NCI-H345 treated with DMSO at 0.1 percent for 48 hours (cell line): ENCODE measurements around the gene HHAT.

Experiments
- DNase-seq: peaks from one replicate; lab custom pipeline; 2025; ENCODE audit not compliant: unreplicated experiment; lab: John Stamatoyannopoulos, UW

HHAT gene

GRCh38 chr1:210531475-210532222 lies 202.9 kb downstream of the HHAT start:
- DNase-seq = no peak

- no peak for DNase-seq
Measured at GRCh38 chr1:210532223-210532598, 203.5 kb downstream of the HHAT start.

GRCh38 chr1:210535761-210536160 lies 207.1 kb downstream of the HHAT start:
- no peak for DNase-seq

GRCh38 chr1:210536254-210536961 lies 207.7 kb downstream of the HHAT start:
- DNase-seq = peak; percentile 85

GRCh38 chr1:210540288-210540687 lies 211.6 kb downstream of the HHAT start:
- DNase-seq = no peak

- no peak for DNase-seq
Measured at GRCh38 chr1:210541680-210542358, 213.1 kb downstream of the HHAT start.

GRCh38 chr1:210551899-210552298 lies 223.2 kb downstream of the HHAT start:
- DNase-seq = no peak

- DNase-seq = no peak
Measured at GRCh38 chr1:210553711-210554110, 225.0 kb downstream of the HHAT start.

GRCh38 chr1:210554382-210554781 lies 225.7 kb downstream of the HHAT start:
- DNase-seq = no peak

- no peak for DNase-seq
Measured at GRCh38 chr1:210556475-210556874, 227.8 kb downstream of the HHAT start.

- no peak for DNase-seq
Measured at GRCh38 chr1:210557426-210558077, 228.8 kb downstream of the HHAT start.

GRCh38 chr1:210558302-210558701 lies 229.6 kb downstream of the HHAT start:
- DNase-seq = peak; percentile 62

- DNase-seq = no peak
Measured at GRCh38 chr1:210565306-210565705, 236.6 kb downstream of the HHAT start.

GRCh38 chr1:210568631-210569030 lies 239.9 kb downstream of the HHAT start:
- no peak for DNase-seq

GRCh38 chr1:210570116-210570515 lies 241.4 kb downstream of the HHAT start:
- DNase-seq = no peak

GRCh38 chr1:210571356-210572284 lies 242.9 kb downstream of the HHAT start:
- DNase-seq = no peak

- no peak for DNase-seq
Measured at GRCh38 chr1:210573141-210573540, 244.4 kb downstream of the HHAT start.

- DNase-seq = no peak
Measured at GRCh38 chr1:210582205-210582970, 253.7 kb downstream of the HHAT start.

- peak; percentile 90 for DNase-seq
Measured at GRCh38 chr1:210584439-210585113, 255.9 kb downstream of the HHAT start.
